ENCODE results near the gene MDFIC2. TPM values are rescaled to one million over a fixed set of nuclear protein-coding genes. Genes with fewer than 3 reads are reported as not detected.

The MDFIC2 gene
- total RNA-seq, 1 experiment from 2014 or later = not detected

DNA sequence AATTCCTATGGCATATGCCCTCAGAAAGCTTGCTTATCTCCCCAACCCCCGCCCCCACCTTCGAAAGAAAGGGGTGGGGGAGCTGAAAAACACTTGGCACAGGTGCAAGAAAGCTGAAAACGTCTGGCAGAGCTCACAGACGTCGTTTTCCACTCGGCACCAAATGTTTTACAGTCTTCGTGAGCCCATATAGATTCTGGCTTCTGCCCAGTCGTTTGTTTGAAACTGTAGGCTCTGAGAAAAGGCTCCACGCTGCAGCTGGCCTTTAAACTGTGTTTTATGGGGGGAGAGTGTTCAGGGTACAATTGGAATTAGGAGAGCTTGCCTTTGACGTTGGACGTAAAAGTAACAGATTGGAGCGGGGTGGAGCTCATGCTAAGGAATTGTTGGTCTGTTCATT, 130.3 kb downstream of the MDFIC2 start:
- DNase-seq (ENCODE audit: low read depth) = no peak

DNA sequence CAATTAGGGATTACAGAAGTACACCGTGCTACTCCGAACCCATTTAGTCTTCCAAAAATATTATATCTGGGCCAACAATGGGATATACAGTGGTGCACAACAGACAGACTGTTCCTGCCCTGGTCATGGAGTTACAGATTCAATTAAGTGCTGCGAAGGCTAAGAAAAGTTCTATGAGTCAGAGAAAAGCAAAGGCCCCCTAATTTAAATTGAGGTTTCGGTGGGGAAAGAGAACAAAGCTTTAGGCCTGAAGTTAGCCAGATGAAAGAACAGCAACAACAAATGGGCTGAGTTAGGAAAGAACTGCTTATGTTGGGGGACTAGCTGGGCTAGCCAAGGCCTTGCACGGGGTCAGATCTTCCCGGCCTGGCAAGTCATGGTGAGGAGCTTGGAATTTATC, 131.8 kb downstream of the MDFIC2 start:
- no peak for DNase-seq (ENCODE audit: low read depth)

DNA sequence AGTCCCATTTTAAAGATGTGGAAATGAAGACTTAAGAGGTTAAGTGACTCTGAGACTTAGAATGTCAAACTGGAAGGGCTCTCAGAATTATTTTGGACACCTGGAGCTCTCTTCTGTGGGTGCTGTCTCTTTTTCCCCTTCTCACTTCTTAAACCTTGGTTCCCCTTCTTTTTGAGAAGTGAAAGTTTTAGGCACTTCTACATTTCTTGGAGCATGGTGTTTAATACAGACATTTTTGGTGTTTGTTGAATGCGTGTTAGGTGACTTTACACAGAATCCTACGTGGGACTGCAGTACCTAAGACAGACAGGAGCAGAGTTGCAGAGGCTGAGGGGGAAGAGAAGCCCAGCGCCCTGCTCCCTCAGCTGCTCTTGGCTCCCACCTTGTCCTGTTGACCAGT, 133.3 kb downstream of the MDFIC2 start:
- DNase-seq (ENCODE audit: low read depth) = no peak

DNA sequence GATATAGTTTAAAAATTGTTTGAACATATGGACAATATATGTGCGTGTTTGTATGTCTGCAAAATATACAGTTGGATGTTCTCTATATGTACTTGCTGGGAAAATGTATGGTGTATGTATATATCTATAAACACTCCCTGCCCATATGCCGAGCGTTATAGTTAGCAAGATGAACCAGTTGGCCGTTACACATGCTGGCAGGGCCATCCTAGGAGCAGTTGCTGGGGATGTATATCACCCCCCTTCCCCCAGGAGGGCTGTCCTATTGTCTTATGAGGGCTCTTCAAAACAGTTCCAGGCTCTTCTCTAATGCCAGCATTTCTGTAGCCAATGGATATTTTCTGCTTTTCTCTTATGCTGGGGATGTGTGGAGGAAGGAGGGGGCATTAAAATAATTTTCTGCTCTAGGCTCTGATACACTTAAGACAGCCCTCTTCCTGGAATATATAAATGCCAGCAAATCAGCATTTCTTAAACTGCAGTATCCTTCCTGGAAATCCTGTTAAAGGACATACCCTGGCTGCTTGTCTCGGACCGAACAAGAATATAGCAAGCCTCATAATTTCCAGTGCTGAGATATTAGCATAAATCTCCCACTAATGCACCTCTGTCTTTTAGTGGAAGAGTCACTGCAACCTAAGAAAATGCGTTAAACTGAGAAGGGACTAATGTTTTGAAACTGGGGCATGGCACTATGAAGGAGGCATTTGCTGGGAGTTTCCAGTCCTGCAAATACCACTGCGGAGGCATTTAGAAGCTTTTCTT, 134.4 kb downstream of the MDFIC2 start:
- no peak for DNase-seq (ENCODE audit: low read depth)

GRCh38 chr3:70176224-70176623, 136.2 kb downstream of the MDFIC2 start:
- DNase-seq (ENCODE audit: low read depth) = no peak

- no peak for DNase-seq (ENCODE audit: low read depth)
These were observed 155.6 kb downstream of the MDFIC2 start for GRCh38 chr3:70156808-70157207.

GRCh38 chr3:70150599-70150998, 161.8 kb downstream of the MDFIC2 start:
- no peak for DNase-seq (ENCODE audit: low read depth)

- no peak for DNase-seq (ENCODE audit: low read depth)
These were observed 162.6 kb downstream of the MDFIC2 start for GRCh38 chr3:70149714-70150400.

All from HT1080 (cell line).